Measurements from ENCODE around the gene EXOC7. TPM values are rescaled to one million over a fixed set of nuclear protein-coding genes. Genes with fewer than 3 reads are reported as not detected.

The EXOC7 gene
- total RNA-seq, 3 donors from 2014 or later (not counting 1 experiment from before 2014, with no cell fraction given): 130 to 149 (median 142) TPM

- DNase-seq: peak in 1 of 2 donors; percentile 31
- Histone ChIP-seq H3K36me3 (ENCODE audit: control insufficient read depth, insufficient read depth, low read length) (no peaks in the 10 kb centered on the region), H3K27ac (ENCODE audit: low read length) (no peak within 1 kb of the TSS), H3K4me3 (ENCODE audit: low read length) (no peak within 1 kb of the TSS), H3K9me3 (ENCODE audit: control insufficient read depth, insufficient read depth, low read length) (no peaks in the 10 kb centered on the region), H3K27me3 (ENCODE audit: control insufficient read depth, insufficient read depth, low read length) (peaks cover 37% of the 10 kb centered on the region), H3K4me1 (ENCODE audit: control insufficient read depth, insufficient read depth, low read length) (peaks cover 38% of the 10 kb centered on the region)
- ATAC-seq: no peak
- 8% methylated on average over 92 of the region's 92 CpGs for WGBS (ENCODE audit: insufficient coverage)
- no peaks in the 10 kb centered on the region for H3K9me3 Mint-ChIP-seq
- H3K4me1 Mint-ChIP-seq: peaks cover 19 to 36% of the 10 kb centered on the region in 2 donors
- no peak for TF ChIP-seq CTCF (IDR thresholded peaks at IDR 0.05)
- H3K4me3 Mint-ChIP-seq: peak within 1 kb of the TSS; percentile 37
- H3K27me3 Mint-ChIP-seq (ENCODE audit: low read depth in 2 of 2): peaks cover 32 to 38% of the 10 kb centered on the region in 2 donors
- intact Hi-C loops (cut with micrococcal nuclease): no loop called here
- no peak within 1 kb of the TSS for H3K27ac Mint-ChIP-seq
- H3K36me3 Mint-ChIP-seq: no peaks in the 10 kb centered on the region
Observed at GRCh38 chr17:76074390-76075363, 28.9 kb downstream of the EXOC7 start, which contains the start of gene GALR2. TSS of gene GALR2 (plus strand) at chr17:76074781. CDS start at chr17:76074884, 103 bp downstream.

GRCh38 chr17:76072148-76072858 is 31.3 kb downstream of the EXOC7 start, which contains the start of gene SRP68:
TSS of gene SRP68 (minus strand) at chr17:76072517. CDS start at chr17:76072491, 26 bp downstream.
- H3K36me3 Mint-ChIP-seq: no peaks in the 10 kb centered on the region
- H3K4me1 Mint-ChIP-seq: peaks cover 17 to 34% of the 10 kb centered on the region in 2 donors

GRCh38 chr17:76071531-76072147 is 31.9 kb downstream of the EXOC7 start:
- Mint-ChIP-seq H3K27me3 (ENCODE audit: low read depth in 2 of 2) (peaks cover 20 to 22% of the 10 kb centered on the region in 2 donors), H3K36me3 (no peaks in the 10 kb centered on the region), H3K27ac (peak overlapping the region; percentile 92 to 95), H3K9me3 (no peaks in the 10 kb centered on the region), H3K4me3 (peak overlapping the region; percentile 96), H3K4me1 (peaks cover 10 to 27% of the 10 kb centered on the region in 2 donors)
- Histone ChIP-seq H3K4me1 (ENCODE audit: control insufficient read depth, insufficient read depth, low read length) (peaks cover 25% of the 10 kb centered on the region), H3K27me3 (ENCODE audit: control insufficient read depth, insufficient read depth, low read length) (peaks cover 25% of the 10 kb centered on the region), H3K9me3 (ENCODE audit: control insufficient read depth, insufficient read depth, low read length) (no peaks in the 10 kb centered on the region), H3K27ac (ENCODE audit: low read length) (peak overlapping the region; percentile 69), H3K4me3 (ENCODE audit: low read length) (peak overlapping the region; percentile 58), H3K36me3 (ENCODE audit: control insufficient read depth, insufficient read depth, low read length) (peaks cover 11% of the 10 kb centered on the region)
- ATAC-seq (peak; percentile 9 to 14 (median 12)), DNase-seq (peak in 1 of 2 donors; percentile 50)
- intact Hi-C loops (cut with micrococcal nuclease): no loop called here
- 13% methylated on average over 14 of the region's 15 CpGs for WGBS (ENCODE audit: insufficient coverage)
- TF ChIP-seq CTCF (IDR thresholded peaks at IDR 0.05): no peak

More at GRCh38 chr17:76072148-76072858, 31.3 kb downstream of the EXOC7 start, which contains the start of gene SRP68:
- Mint-ChIP-seq H3K4me3 (peak within 1 kb of the TSS; percentile 96), H3K27ac (peak within 1 kb of the TSS; percentile 92 to 95), H3K27me3 (ENCODE audit: low read depth in 2 of 2) (peaks cover 26 to 29% of the 10 kb centered on the region in 2 donors), H3K9me3 (no peaks in the 10 kb centered on the region)
- H3K4me1 ChIP-seq (ENCODE audit: control insufficient read depth, insufficient read depth, low read length): peaks cover 31% of the 10 kb centered on the region
- peak within 1 kb of the TSS; percentile 58 for H3K4me3 ChIP-seq (ENCODE audit: low read length)
- TF ChIP-seq CTCF (IDR thresholded peaks at IDR 0.05): no peak
- H3K36me3 ChIP-seq (ENCODE audit: control insufficient read depth, insufficient read depth, low read length): peaks cover 6% of the 10 kb centered on the region
- ATAC-seq: peak; percentile 90 to 94 (median 93)
- WGBS (ENCODE audit: insufficient coverage): under 1% methylated on average over 57 of the region's 57 CpGs
- H3K27ac ChIP-seq (ENCODE audit: low read length): peak within 1 kb of the TSS; percentile 69
- peak; percentile 75 to 88 for DNase-seq
- H3K27me3 ChIP-seq (ENCODE audit: control insufficient read depth, insufficient read depth, low read length): peaks cover 27% of the 10 kb centered on the region
- H3K9me3 ChIP-seq (ENCODE audit: control insufficient read depth, insufficient read depth, low read length): no peaks in the 10 kb centered on the region
- intact Hi-C loops (cut with micrococcal nuclease): no loop called here

All from natural killer cell (primary cell).